Midbrain (tissue), 1 donor: ENCODE data around the gene E2F6.

ENCODE experiments used
- DNase-seq: peaks from one replicate; lab custom pipeline; 2025; lab: John Stamatoyannopoulos, UW

Gene E2F6

GRCh38 chr2:11493282-11493681, 27.3 kb upstream of the E2F6 start:
- no peak for DNase-seq

GRCh38 chr2:11492720-11493119, 26.8 kb upstream of the E2F6 start:
- DNase-seq: no peak

- DNase-seq: no peak
Measured at GRCh38 chr2:11492244-11492643, 26.3 kb upstream of the E2F6 start.

GRCh38 chr2:11491348-11491933, 25.5 kb upstream of the E2F6 start:
- no peak for DNase-seq

GRCh38 chr2:11490194-11490593, 24.2 kb upstream of the E2F6 start:
- DNase-seq: no peak

GRCh38 chr2:11488809-11489208, 22.8 kb upstream of the E2F6 start:
- no peak for DNase-seq

- DNase-seq: no peak
Measured at GRCh38 chr2:11483806-11484617, 18.1 kb upstream of the E2F6 start.

GRCh38 chr2:11482473-11483035, 16.6 kb upstream of the E2F6 start:
- peak; percentile 32 for DNase-seq

- no peak for DNase-seq
Measured at GRCh38 chr2:11481789-11482472, 16.0 kb upstream of the E2F6 start.

- no peak for DNase-seq
Measured at GRCh38 chr2:11481426-11481788, 15.4 kb upstream of the E2F6 start.

- DNase-seq: no peak
Measured at GRCh38 chr2:11480859-11481258, 14.9 kb upstream of the E2F6 start.

- DNase-seq: no peak
Measured at GRCh38 chr2:11480406-11480805, 14.4 kb upstream of the E2F6 start.

- no peak for DNase-seq
Measured at GRCh38 chr2:11478899-11479605, 13.1 kb upstream of the E2F6 start.

- DNase-seq: peak; percentile 93
Measured at GRCh38 chr2:11477994-11478393, 12.0 kb upstream of the E2F6 start.

GRCh38 chr2:11473659-11474433, 7.9 kb upstream of the E2F6 start:
- no peak for DNase-seq

- no peak for DNase-seq
Measured at GRCh38 chr2:11467749-11468148, 1.8 kb upstream of the E2F6 start.

- DNase-seq: no peak
Measured at GRCh38 chr2:11467129-11467649, 1.2 kb upstream of the E2F6 start.

GRCh38 chr2:11466307-11467128, 557 bp upstream of the E2F6 start:
- DNase-seq: no peak

- no peak for DNase-seq
Measured at GRCh38 chr2:11465110-11465484, 864 bp downstream of the E2F6 start.

GRCh38 chr2:11459816-11460215, 6.1 kb downstream of the E2F6 start:
- DNase-seq: no peak
